ENCODE data around the gene MOB2. TPM values are rescaled to one million over a fixed set of nuclear protein-coding genes. Genes with fewer than 3 reads are reported as not detected.

The MOB2 gene
- total RNA-seq, 4 donors from 2014 or later = 63.8 to 104 (median 95.8) TPM

DNA sequence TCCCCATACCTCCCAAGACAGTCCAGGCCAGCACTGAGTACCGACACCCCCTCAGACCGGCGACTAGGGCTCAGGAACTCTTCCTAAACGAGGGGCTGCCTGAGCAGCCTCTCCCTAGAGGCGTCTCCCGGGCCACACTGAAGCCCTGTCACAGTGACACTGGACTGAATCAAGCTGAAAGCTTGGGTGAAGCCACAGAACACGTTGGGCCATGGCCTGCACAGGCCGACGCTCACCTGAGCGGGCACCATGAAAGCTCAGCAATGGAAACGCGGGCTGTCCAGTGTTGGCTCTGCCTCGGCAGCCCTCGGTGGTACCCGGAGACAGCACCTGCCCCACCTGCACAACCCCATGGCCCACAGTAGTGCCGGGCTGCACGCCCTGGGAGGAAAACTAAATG, 42.7 kb upstream of the MOB2 start:
- no peak for TF ChIP-seq POLR2AphosphoS5 (IDR thresholded peaks at IDR 0.05)
- TF ChIP-seq, protein P1, sequence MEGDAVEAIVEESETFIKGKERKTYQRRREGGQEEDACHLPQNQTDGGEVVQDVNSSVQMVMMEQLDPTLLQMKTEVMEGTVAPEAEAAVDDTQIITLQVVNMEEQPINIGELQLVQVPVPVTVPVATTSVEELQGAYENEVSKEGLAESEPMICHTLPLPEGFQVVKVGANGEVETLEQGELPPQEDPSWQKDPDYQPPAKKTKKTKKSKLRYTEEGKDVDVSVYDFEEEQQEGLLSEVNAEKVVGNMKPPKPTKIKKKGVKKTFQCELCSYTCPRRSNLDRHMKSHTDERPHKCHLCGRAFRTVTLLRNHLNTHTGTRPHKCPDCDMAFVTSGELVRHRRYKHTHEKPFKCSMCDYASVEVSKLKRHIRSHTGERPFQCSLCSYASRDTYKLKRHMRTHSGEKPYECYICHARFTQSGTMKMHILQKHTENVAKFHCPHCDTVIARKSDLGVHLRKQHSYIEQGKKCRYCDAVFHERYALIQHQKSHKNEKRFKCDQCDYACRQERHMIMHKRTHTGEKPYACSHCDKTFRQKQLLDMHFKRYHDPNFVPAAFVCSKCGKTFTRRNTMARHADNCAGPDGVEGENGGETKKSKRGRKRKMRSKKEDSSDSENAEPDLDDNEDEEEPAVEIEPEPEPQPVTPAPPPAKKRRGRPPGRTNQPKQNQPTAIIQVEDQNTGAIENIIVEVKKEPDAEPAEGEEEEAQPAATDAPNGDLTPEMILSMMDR (IDR thresholded peaks at IDR 0.05) = no peak
- no peak for TF ChIP-seq EP300 (IDR thresholded peaks at IDR 0.05)
- TF ChIP-seq POLR2A (IDR thresholded peaks at IDR 0.05) = no peak
- H3K4me1 ChIP-seq = peaks cover 71% of the 10 kb centered on the region
- WGBS = 96% methylated on average over 11 of the region's 17 CpGs

DNA sequence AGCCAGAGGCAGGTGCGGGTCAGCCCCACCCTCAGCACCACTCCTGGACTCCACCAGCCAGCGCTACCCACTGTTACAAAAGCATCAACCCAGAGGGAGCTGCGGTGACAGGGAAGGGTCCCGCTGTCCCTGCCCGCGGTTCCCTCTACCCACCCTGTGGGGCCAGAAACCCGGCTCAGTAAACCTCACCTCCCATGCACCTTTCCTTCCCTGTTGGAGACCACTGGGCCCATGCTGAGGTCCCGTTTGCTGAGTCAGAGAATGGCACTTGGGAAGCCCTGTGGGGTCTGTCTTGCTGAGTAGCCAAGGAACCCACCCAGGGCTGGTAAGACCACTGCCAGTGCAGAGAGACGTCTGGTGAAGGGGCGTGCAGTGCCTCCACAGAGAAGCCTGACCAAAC, 42.1 kb upstream of the MOB2 start:
- no peak for DNase-seq (ENCODE audit: low spot score in 2 of 2)

More for the DNA sequence above, 42.7 kb upstream of the MOB2 start:
- Histone ChIP-seq H3K27me3 (no peaks in the 10 kb centered on the region), H3K27ac (no peak overlapping the region), H3K36me3 (no peaks in the 10 kb centered on the region), H3K4me3 (no peak overlapping the region), H3K9me3 (no peaks in the 10 kb centered on the region)
- no peak for DNase-seq (ENCODE audit: low spot score in 2 of 2)

GRCh38 chr11:1526785-1527184, 40.2 kb upstream of the MOB2 start:
- H3K36me3 ChIP-seq = no peaks in the 10 kb centered on the region
- H3K9me3 ChIP-seq = no peaks in the 10 kb centered on the region
- H3K27me3 ChIP-seq = no peaks in the 10 kb centered on the region
- no peak for TF ChIP-seq POLR2A (IDR thresholded peaks at IDR 0.05)
- TF ChIP-seq POLR2AphosphoS5 (IDR thresholded peaks at IDR 0.05) = no peak
- no peak for TF ChIP-seq EP300 (IDR thresholded peaks at IDR 0.05)
- TF ChIP-seq, protein P1 (IDR thresholded peaks at IDR 0.05) = no peak
- H3K27ac ChIP-seq = no peak overlapping the region
- no peak overlapping the region for H3K4me3 ChIP-seq
- peaks cover 69% of the 10 kb centered on the region for H3K4me1 ChIP-seq
- WGBS = 74% methylated on average over 10 of the region's 15 CpGs
- no peak for DNase-seq (ENCODE audit: low spot score in 2 of 2)

More for the DNA sequence above, 42.1 kb upstream of the MOB2 start:
- Histone ChIP-seq H3K36me3 (no peaks in the 10 kb centered on the region), H3K27ac (no peak overlapping the region), H3K4me3 (no peak overlapping the region), H3K9me3 (no peaks in the 10 kb centered on the region), H3K4me1 (peaks cover 71% of the 10 kb centered on the region), H3K27me3 (no peaks in the 10 kb centered on the region)
- TF ChIP-seq, protein P1 (IDR thresholded peaks at IDR 0.05) = no peak
- TF ChIP-seq POLR2A (IDR thresholded peaks at IDR 0.05) (no peak), EP300 (IDR thresholded peaks at IDR 0.05) (no peak), POLR2AphosphoS5 (IDR thresholded peaks at IDR 0.05) (no peak)
- WGBS = 85% methylated on average over 9 of the region's 10 CpGs

DNA sequence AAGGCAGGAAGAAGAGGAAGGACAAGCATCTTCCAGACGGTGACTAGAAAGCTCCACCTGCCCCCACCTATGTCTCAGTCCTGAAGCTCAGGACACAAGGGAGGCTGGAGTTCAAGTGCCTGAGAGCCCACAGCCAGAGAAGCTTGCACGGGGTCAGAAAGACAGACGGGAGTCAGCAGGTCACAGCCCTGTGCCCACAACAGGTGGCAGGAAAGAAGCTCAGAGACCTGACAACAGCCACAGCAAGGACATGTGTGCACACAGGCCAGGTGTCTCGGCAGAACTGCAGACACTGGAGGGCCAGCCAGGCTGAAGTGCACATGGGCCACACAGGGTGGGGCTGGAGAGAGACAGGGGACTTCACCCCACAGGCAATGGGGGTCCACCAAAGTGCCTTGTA, 37.2 kb upstream of the MOB2 start:
- H3K9me3 ChIP-seq = no peaks in the 10 kb centered on the region
- H3K4me3 ChIP-seq = no peak overlapping the region
- H3K27me3 ChIP-seq = no peaks in the 10 kb centered on the region
- no peaks in the 10 kb centered on the region for H3K36me3 ChIP-seq
- 78% methylated on average over 4 of the region's 4 CpGs for WGBS
- TF ChIP-seq, protein P1 (IDR thresholded peaks at IDR 0.05) = no peak
- peaks cover 59% of the 10 kb centered on the region for H3K4me1 ChIP-seq
- peak overlapping the region; percentile 16 for H3K27ac ChIP-seq
- no peak for DNase-seq (ENCODE audit: low spot score in 2 of 2)

DNA sequence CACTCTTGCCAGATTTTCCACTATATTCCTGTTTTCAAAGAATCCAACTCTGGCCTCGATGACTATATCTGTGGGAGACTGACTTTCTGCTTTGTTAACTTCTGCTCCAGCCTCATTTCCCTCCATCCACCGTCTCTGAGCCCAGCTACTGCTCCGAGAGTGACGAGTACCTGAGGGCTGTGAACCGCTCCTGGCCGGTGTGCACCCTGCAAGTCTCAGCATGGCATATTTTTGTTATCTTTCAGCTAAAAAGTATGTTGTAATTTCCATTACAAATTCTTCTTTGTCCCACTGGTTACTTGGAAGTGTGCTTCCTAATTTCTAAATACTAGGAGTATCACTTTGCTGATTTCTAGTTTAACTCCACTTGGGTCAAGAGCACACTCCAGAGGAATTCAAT, 36.5 kb upstream of the MOB2 start:
- no peak for DNase-seq (ENCODE audit: low spot score in 2 of 2)
- Histone ChIP-seq H3K27me3 (no peaks in the 10 kb centered on the region), H3K27ac (no peak overlapping the region), H3K4me3 (no peak overlapping the region), H3K36me3 (no peaks in the 10 kb centered on the region), H3K4me1 (peaks cover 52% of the 10 kb centered on the region), H3K9me3 (no peaks in the 10 kb centered on the region)
- TF ChIP-seq, protein P1 (IDR thresholded peaks at IDR 0.05) = no peak
- WGBS = 40% methylated on average over 6 of the region's 6 CpGs

Measured in suprapubic skin (tissue), 4 donors.